ENCODE data around the gene CDC26. TPM values are rescaled to one million over a fixed set of nuclear protein-coding genes. Genes with fewer than 3 reads are reported as not detected.

CDC26 gene
- 10 to 100 TPM; 16.3 to 39.1 (median 26.8) TPM for total RNA-seq

DNA sequence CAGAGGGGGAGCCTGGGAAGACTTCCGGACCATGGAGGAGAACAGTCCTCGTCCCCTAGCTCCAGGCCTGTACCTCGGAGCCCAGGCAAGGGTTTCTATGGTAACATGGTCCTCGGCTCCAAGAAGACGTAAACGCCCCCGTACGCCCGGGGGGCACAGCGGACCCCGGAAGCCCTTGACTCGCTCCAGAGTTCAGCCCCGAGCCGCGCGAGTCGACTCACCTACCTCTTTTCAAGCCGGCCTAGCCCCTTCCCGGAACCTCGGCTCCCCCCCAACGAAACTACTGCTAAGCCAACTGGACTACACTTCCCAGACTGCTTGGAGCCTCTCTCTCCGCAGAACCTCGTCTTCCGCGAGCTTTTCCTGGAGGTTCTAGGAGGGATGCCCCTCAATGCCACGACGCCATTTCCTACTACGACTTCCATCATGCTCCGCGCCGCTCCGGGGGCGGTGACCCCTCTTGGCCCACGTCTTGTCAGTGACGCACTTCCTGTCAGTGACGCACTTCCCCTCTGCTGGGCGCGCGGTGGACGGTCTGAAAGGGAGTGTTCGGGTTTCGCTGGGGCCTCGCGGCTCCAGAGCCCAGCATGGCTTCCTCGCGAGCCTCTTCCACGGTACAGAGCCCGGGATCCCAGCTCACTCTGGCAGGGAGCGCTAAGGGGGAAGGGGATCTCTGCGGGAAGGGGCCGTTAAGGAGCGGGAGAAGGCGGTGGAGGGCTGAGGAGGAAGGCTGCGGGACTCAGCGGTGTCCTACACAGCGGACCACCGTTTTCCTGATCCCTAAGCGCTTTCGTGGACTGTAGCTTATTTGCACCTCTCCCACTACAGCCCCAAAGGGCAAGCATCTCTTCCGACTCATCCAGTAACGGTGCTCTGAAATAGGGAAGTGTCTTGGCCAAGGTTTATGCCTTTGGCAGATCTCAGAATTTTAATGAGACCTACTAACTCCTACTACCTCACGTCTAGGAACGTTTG lies at the start of gene CDC26, which contains the start of gene PRPF4:
TSS of gene CDC26 (minus strand) at position 416 of the 975 bp plus-strand sequence. CDS start 3,065 bp downstream, outside the sequence.
TSS of gene PRPF4 (plus strand) at position 502 of the 975 bp plus-strand sequence. CDS start at position 588, 86 bp downstream.
- H3K4me3 ChIP-seq, result peak within 1 kb of the TSS; percentile 72 to 78 (median 77)
- TF ChIP-seq EP300 (IDR thresholded peaks at IDR 0.05), result peak; percentile 99
- TF ChIP-seq POLR2A (IDR thresholded peaks at IDR 0.05), result peak; percentile 92 to 94
- TF ChIP-seq, protein P1, sequence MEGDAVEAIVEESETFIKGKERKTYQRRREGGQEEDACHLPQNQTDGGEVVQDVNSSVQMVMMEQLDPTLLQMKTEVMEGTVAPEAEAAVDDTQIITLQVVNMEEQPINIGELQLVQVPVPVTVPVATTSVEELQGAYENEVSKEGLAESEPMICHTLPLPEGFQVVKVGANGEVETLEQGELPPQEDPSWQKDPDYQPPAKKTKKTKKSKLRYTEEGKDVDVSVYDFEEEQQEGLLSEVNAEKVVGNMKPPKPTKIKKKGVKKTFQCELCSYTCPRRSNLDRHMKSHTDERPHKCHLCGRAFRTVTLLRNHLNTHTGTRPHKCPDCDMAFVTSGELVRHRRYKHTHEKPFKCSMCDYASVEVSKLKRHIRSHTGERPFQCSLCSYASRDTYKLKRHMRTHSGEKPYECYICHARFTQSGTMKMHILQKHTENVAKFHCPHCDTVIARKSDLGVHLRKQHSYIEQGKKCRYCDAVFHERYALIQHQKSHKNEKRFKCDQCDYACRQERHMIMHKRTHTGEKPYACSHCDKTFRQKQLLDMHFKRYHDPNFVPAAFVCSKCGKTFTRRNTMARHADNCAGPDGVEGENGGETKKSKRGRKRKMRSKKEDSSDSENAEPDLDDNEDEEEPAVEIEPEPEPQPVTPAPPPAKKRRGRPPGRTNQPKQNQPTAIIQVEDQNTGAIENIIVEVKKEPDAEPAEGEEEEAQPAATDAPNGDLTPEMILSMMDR (IDR thresholded peaks at IDR 0.05), result peak in 2 of 5 experiments; percentile 26 to 38
- 0 to 1% methylated on average over 46 to 54 of the region's 63 CpGs for WGBS, 2 donors
- H3K9me3 ChIP-seq, result no peaks in the 10 kb centered on the region
- H3K36me3 ChIP-seq, result peaks cover 2 to 66% (median 17%) of the 10 kb centered on the region in 3 donors
- peaks cover 5 to 40% (median 10%) of the 10 kb centered on the region in 4 donors for H3K4me1 ChIP-seq
- DNase-seq (ENCODE audit: low spot score in 2 of 2), result peak; percentile 97 to 98
- peak within 1 kb of the TSS; percentile 91 to 97 (median 94) for H3K27ac ChIP-seq
- no peaks in the 10 kb centered on the region for H3K27me3 ChIP-seq

DNA sequence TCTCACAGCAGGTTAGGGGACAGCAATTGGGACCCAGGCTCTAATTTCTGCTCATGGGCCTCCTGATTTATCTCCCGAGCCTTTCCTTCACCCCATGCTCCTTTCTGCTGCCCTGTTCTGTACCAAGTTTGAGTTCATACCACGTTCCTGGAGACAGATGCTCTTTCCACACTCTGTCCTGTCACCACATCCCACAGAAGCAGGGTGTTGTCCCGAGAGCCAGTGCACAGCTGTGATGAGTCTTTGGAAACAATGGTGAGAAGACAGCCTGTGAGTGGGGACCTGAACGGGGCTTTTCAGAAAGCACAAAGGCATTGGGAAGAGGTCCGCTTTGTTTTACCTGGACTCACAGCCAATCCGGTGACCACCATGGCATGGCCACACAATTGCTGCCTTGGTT lies 47.3 kb upstream of the CDC26 start:
- DNase-seq (ENCODE audit: low spot score in 2 of 2), result no peak
- WGBS, 2 donors, result 82 to 87% methylated on average over 6 of the region's 6 CpGs
- Histone ChIP-seq H3K27ac (no peak overlapping the region), H3K4me3 (no peak overlapping the region), H3K27me3 (no peaks in the 10 kb centered on the region), H3K9me3 (no peaks in the 10 kb centered on the region), H3K36me3 (peaks cover 0 to 61% (median 0%) of the 10 kb centered on the region in 3 donors), H3K4me1 (no peaks in the 10 kb centered on the region)
- TF ChIP-seq POLR2A (IDR thresholded peaks at IDR 0.05), result no peak
- TF ChIP-seq, protein P1 (IDR thresholded peaks at IDR 0.05), result no peak
- TF ChIP-seq EP300 (IDR thresholded peaks at IDR 0.05), result no peak

DNA sequence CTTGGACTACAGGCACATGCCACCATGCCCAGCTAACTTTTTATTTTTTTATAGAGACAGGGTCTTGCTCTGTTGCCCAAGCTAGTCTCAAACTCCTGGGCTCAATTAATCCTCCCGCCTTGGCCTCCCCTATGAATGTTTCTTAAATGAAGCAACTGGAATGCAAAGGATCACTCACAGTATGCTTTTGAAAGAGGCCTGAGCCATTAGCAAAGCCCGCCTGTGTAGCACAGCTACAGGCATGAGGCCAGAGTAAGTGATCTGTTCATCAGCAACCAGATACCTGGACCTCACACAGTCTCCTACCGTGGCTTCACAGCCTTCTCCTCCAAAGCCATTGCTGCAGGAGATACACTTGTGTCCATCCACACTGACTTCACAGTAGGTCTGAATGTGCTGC lies 44.7 kb upstream of the CDC26 start:
- no peak overlapping the region for H3K4me3 ChIP-seq
- no peak overlapping the region for H3K27ac ChIP-seq
- no peaks in the 10 kb centered on the region for H3K4me1 ChIP-seq
- TF ChIP-seq, protein P1 (IDR thresholded peaks at IDR 0.05), result no peak
- TF ChIP-seq POLR2A (IDR thresholded peaks at IDR 0.05) (no peak), EP300 (IDR thresholded peaks at IDR 0.05) (no peak)
- no peaks in the 10 kb centered on the region for H3K27me3 ChIP-seq
- 93 to 94% methylated on average over 3 of the region's 3 CpGs for WGBS, 2 donors
- no peak for DNase-seq (ENCODE audit: low spot score in 2 of 2)
- peaks cover 0 to 78% (median 0%) of the 10 kb centered on the region in 3 donors for H3K36me3 ChIP-seq
- no peaks in the 10 kb centered on the region for H3K9me3 ChIP-seq

DNA sequence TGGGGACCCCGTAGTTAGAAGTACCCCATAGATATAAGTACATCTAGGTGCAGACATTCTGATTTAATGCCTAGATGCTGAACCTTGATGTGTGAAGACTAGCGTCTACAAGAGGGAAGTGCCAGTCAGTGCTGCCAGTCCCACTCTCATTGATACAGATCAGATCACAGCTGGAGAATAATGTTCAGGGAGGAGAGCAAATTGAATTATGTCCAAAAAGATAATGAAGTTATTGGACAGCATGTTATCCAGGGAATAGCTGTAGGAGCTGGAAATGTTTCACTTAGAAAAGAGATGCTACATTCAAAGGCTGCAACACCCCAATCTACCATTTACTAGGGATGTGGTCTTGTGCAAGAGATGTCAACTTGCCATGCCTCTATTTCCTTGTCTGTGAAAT lies 43.7 kb upstream of the CDC26 start:
- H3K9me3 ChIP-seq, result no peaks in the 10 kb centered on the region
- WGBS, 2 donors, result 80 to 97% methylated on average over 2 of the region's 2 CpGs
- peaks cover 0 to 87% (median 0%) of the 10 kb centered on the region in 3 donors for H3K36me3 ChIP-seq
- no peak overlapping the region for H3K4me3 ChIP-seq
- H3K4me1 ChIP-seq, result no peaks in the 10 kb centered on the region
- no peak overlapping the region for H3K27ac ChIP-seq
- no peak for DNase-seq (ENCODE audit: low spot score in 2 of 2)
- no peaks in the 10 kb centered on the region for H3K27me3 ChIP-seq
- TF ChIP-seq, protein P1 (IDR thresholded peaks at IDR 0.05), result no peak
- TF ChIP-seq POLR2A (IDR thresholded peaks at IDR 0.05) (no peak), EP300 (IDR thresholded peaks at IDR 0.05) (no peak)

DNA sequence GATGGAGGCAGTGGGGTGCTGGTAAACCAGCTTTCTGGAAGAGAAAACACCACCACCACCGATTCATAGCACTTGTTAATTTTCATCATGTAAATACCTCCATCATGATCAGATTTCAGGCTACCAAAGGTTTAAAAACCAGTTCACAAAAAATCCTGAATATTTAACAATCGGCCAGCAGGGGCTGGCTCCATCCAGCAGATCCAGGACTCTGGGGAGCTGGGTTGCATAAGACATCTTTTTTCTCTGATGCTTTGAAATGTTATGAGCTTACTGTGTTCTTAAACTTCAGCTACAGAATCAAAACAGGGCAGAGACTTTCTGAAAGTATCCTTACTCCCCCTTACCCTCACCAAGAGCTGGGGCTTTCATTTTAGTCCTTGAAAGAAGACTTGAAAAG lies 42.4 kb upstream of the CDC26 start:
- Histone ChIP-seq H3K36me3 (peaks cover 0 to 76% (median 0%) of the 10 kb centered on the region in 3 donors), H3K27me3 (no peaks in the 10 kb centered on the region)
- WGBS, 2 donors, result 61 to 65% methylated on average over 2 of the region's 2 CpGs

More for the DNA sequence above, 42.4 kb upstream of the CDC26 start:
- no peak for TF ChIP-seq EP300 (IDR thresholded peaks at IDR 0.05)
- TF ChIP-seq, protein P1 (IDR thresholded peaks at IDR 0.05), result peak in 1 of 5 experiments; percentile 11
- no peaks in the 10 kb centered on the region for H3K4me1 ChIP-seq
- no peak overlapping the region for H3K27ac ChIP-seq
- H3K9me3 ChIP-seq, result no peaks in the 10 kb centered on the region
- peak in 1 of 2 donors; percentile 44 for DNase-seq (ENCODE audit: low spot score in 2 of 2)
- no peak overlapping the region for H3K4me3 ChIP-seq

All from tibial nerve (tissue), 4 donors.